HEK293 (cell line): Measurements from ENCODE around the gene SDS.
A peak's percentile ranks its signal among the peaks of the same experiment; 100 is the strongest.

Experiments used
- CTCF ChIA-PET: fragments of 350-600 bp; formaldehyde crosslinking; extraction: SDS; loops from one replicate; lab custom pipeline; 2021; ENCODE audit warnings: antibody characterized with exemption; lab: Yijun Ruan, JAX
- POLR2A ChIA-PET: fragments of 300-600 bp; formaldehyde crosslinking; extraction: SDS; loops from one replicate; lab custom pipeline; 2020; ENCODE audit warnings: antibody characterized with exemption, inconsistent platforms; lab: Yijun Ruan, JAX
- H3K27ac ChIP-seq: fragments of 200-500 bp; sonication (Bioruptor generic); 2 replicates; pipeline ENCODE4 v1.5.1; 2014; ENCODE audit warnings: low read depth, low read length, control low read depth, inconsistent platforms; ENCODE audit errors: extremely low read depth
- H3K36me3 ChIP-seq, 2 experiments: fragments of 200-500 bp in 1 of 2; sonication (Bioruptor generic) in 1 of 2; 1 replicate in 1 of 2; 2 replicates in 1 of 2; pipeline ENCODE4 v1.5.1; 2014 to 2017; ENCODE audit warnings: inconsistent platforms in 2 of 2, low read length in 2 of 2; ENCODE audit not compliant: control insufficient read depth in 2 of 2, insufficient read depth in 1 of 2
- H3K4me1 ChIP-seq: fragments of 200-500 bp; sonication (Bioruptor generic); 2 replicates; pipeline ENCODE4 v1.5.1; 2014; ENCODE audit warnings: mild to moderate bottlenecking, low read length, inconsistent platforms; ENCODE audit not compliant: control insufficient read depth, insufficient read depth
- H3K4me3 ChIP-seq: 2 replicates; pipeline ENCODE4 v1.5.1; 2011; ENCODE audit warnings: low read depth, mild to moderate bottlenecking, control low read depth, low read length, moderate library complexity
- H3K9me3 ChIP-seq: fragments of 200-500 bp; sonication (Bioruptor generic); 2 replicates; pipeline ENCODE4 v1.5.1; 2014; ENCODE audit warnings: low read depth, low read length, inconsistent platforms; ENCODE audit not compliant: control insufficient read depth, insufficient read depth
- EGR2 ChIP-seq: fragments of 450-650 bp; formaldehyde crosslinking; IDR thresholded peaks from 2 replicates; pipeline ENCODE4 v1.5.1; 2016; ENCODE audit warnings: low read depth, missing biosample characterization, missing genetic modification characterization
- MZF1 ChIP-seq: fragments of 450-650 bp; formaldehyde crosslinking; IDR thresholded peaks from 2 replicates; pipeline ENCODE4 v1.5.1; 2017; ENCODE audit warnings: missing biosample characterization, missing genetic modification characterization, borderline replicate concordance
- PRDM1 ChIP-seq: fragments of 450-650 bp; formaldehyde crosslinking; IDR thresholded peaks from 2 replicates; pipeline ENCODE4; 2016; ENCODE audit warnings: missing biosample characterization, missing genetic modification characterization
- YY1 ChIP-seq: fragments of 450-650 bp; formaldehyde crosslinking; IDR thresholded peaks from 2 replicates; pipeline ENCODE4 v1.5.1; 2018; ENCODE audit warnings: missing biosample characterization, missing genetic modification characterization
- ZFHX2 ChIP-seq: fragments of 450-650 bp; formaldehyde crosslinking; conservative IDR thresholded peaks from 2 replicates; pipeline ENCODE4 v1.5.1; 2016; ENCODE audit warnings: missing biosample characterization, missing genetic modification characterization
- ZNF366 ChIP-seq: fragments of 450-650 bp; formaldehyde crosslinking; conservative IDR thresholded peaks from 2 replicates; pipeline ENCODE4 v1.5.1; 2016; ENCODE audit warnings: missing biosample characterization, missing genetic modification characterization
- ZNF514 ChIP-seq: fragments of 450-650 bp; formaldehyde crosslinking; IDR thresholded peaks from 2 replicates; pipeline ENCODE4 v1.5.1; 2016; ENCODE audit warnings: missing biosample characterization, missing genetic modification characterization
- ZNF701 ChIP-seq: fragments of 450-650 bp; formaldehyde crosslinking; IDR thresholded peaks from 2 replicates; pipeline ENCODE4 v1.5.1; 2016; ENCODE audit warnings: missing biosample characterization, missing genetic modification characterization
- ZNF768 ChIP-seq: fragments of 450-650 bp; formaldehyde crosslinking; IDR thresholded peaks from 2 replicates; pipeline ENCODE4 v1.5.1; 2018; ENCODE audit warnings: missing biosample characterization, mild to moderate bottlenecking, missing genetic modification characterization
- TF ChIP-seq, protein P1 (sequence below): fragments of 450-650 bp; IDR thresholded peaks from 2 replicates; pipeline ENCODE4 v1.5.1; 2018; ENCODE audit warnings: missing biosample characterization, missing genetic modification characterization
- TF ChIP-seq, protein P2 (sequence below): fragments of 450-650 bp; formaldehyde crosslinking; IDR thresholded peaks from 2 replicates; pipeline ENCODE4 v1.5.1; 2016; ENCODE audit warnings: missing biosample characterization, missing genetic modification characterization

The SDS gene

DNA sequence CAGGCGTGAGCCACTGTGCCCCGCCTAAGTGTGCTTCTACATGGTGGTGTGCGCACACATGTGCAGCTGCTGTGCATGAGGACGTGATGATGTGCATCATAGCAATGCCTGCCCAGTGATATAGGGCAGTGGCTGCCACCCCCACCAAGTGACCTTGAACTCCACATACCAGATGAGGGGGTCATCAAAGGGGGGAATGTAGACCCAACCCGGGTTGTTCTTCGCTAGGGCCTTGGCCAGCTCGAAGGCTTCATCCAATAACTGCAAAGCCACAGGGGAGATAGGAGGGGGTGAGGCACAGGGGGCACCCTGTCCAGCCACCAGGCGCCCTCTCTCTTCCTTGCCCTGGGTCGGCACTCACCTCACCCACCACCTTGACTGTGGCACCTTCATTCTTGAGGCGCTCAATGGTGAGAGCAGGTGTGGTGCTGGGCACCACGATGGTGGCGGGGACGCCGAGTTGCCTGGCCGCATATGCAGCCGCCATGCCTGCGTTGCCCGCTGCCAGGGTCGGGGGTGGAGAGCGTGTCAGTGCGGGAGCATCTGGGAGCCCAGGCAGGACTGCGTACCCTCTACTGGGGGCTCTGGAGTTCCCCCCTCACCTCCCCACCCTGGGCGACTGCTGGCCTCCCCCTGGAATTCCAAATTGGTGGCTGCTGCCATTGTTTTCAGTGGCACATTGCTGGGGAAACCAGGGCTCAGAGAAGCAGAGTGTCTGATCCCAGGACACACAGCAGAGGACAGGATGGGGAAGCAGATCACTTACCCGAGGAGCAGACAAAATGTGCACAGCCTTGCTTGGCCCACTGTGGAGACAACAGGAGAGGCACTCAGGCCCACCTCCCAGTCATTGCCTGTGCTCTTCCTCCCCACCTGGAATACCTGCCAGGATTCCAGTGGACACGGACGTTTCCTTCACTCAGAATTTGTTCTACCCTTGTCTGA lies 5.1 kb downstream of the SDS start:
- no peaks in the 10 kb centered on the region for H3K9me3 ChIP-seq
- H3K4me3 ChIP-seq, result no peak overlapping the region
- H3K27ac ChIP-seq, result no peak overlapping the region
- no peak for TF ChIP-seq MZF1 (tag by site-specific recombination)
- TF ChIP-seq ZNF701, result peak; percentile 53; the same call in 1 of the 2 replicates
- 0 out of 2 replicates have a peak, but pooled peaks have one; percentile 9 for TF ChIP-seq ZNF768 (tag by site-specific recombination)
- ChIA-PET CTCF (interaction anchor here (0.7 to 1.2 kb wide), 3 partner anchors 9 to 27 kb away, joined by 3 read pairs; no protein-coding TSS in a partner anchor), POLR2A (no interaction called here)
- no peaks in the 10 kb centered on the region for H3K36me3 ChIP-seq
- no peaks in the 10 kb centered on the region for H3K4me1 ChIP-seq

DNA sequence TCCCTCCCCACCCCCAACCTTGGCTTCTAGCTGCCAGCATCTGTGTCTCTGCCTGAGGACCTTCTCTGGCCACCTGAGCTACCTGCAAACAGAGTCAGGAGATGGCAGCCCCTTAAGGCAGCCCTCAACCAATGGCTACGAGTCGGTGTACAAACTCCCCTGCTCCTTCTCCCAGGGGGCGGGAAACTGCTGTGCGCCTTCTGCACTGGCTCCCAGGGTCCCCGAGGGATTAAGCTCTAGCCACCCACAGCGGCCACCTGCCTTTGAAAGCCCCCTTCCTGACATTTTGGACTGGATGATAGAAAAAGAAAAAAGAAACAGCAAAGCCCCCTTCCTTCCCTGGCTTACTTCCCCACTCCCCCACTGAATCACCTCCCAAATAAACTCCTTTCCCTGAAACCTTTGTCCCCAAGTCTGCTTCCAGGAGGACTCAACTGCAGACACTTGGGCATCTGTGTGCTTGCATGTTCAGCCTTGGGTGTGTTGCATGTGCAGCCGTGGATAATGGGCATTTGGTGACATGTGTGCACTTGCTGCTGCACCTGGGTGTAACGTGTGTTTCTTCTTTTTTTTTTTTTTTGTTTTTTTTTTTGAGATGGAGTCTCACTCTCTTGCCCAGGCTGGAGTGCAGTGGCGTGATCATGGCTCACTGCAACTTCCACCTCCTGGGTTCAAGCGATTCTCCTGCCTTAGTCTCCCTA lies 6.0 kb downstream of the SDS start:
- Histone ChIP-seq H3K4me3 (no peak overlapping the region), H3K4me1 (no peaks in the 10 kb centered on the region), H3K9me3 (no peaks in the 10 kb centered on the region), H3K36me3 (no peaks in the 10 kb centered on the region), H3K27ac (no peak overlapping the region)
- ChIA-PET POLR2A (no interaction called here), CTCF (interaction anchor here (1.0 kb wide), 1 partner anchor 28 kb away, joined by 3 read pairs; no protein-coding TSS in a partner anchor)
- TF ChIP-seq, protein P1, sequence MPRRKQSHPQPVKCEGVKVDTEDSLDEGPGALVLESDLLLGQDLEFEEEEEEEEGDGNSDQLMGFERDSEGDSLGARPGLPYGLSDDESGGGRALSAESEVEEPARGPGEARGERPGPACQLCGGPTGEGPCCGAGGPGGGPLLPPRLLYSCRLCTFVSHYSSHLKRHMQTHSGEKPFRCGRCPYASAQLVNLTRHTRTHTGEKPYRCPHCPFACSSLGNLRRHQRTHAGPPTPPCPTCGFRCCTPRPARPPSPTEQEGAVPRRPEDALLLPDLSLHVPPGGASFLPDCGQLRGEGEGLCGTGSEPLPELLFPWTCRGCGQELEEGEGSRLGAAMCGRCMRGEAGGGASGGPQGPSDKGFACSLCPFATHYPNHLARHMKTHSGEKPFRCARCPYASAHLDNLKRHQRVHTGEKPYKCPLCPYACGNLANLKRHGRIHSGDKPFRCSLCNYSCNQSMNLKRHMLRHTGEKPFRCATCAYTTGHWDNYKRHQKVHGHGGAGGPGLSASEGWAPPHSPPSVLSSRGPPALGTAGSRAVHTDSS (tag by site-specific recombination), result no peak
- no peak for TF ChIP-seq ZNF514 (tag by site-specific recombination)

DNA sequence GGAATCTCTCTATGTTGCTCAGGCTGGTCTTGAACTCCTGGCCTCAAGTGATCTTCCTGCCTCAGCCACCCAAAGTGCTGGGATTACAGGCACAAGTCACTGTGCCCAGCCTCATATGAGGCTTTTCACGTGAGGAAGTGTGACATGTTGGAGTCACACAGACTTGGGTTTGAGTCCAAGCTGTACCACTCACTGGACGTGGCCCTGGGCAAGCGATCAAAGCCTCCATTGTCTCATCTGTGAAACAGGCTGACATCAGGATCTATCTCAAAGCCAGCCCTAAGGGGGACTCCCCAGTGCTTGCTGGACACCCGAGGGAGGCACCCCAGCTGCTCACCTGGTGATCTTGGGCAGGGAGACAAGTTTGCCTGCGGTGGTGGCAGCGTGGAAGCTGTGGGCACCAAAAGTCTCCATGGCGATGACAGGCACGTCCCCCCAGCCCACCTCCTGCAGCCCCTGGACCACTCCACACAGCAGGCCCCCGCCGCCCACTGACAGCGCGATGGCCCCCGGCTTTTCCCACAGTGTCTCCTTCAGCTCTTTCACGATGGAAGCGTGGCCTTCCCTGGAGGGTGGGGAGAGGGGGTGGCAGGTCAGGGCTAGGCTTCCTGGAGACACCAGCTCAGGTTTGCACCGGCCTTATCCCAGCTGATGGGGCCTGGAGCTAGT lies 6.7 kb downstream of the SDS start:
- H3K4me3 ChIP-seq, result no peak overlapping the region
- H3K36me3 ChIP-seq, result no peaks in the 10 kb centered on the region
- ChIA-PET CTCF (no interaction called here), POLR2A (no interaction called here)
- TF ChIP-seq, protein P2, sequence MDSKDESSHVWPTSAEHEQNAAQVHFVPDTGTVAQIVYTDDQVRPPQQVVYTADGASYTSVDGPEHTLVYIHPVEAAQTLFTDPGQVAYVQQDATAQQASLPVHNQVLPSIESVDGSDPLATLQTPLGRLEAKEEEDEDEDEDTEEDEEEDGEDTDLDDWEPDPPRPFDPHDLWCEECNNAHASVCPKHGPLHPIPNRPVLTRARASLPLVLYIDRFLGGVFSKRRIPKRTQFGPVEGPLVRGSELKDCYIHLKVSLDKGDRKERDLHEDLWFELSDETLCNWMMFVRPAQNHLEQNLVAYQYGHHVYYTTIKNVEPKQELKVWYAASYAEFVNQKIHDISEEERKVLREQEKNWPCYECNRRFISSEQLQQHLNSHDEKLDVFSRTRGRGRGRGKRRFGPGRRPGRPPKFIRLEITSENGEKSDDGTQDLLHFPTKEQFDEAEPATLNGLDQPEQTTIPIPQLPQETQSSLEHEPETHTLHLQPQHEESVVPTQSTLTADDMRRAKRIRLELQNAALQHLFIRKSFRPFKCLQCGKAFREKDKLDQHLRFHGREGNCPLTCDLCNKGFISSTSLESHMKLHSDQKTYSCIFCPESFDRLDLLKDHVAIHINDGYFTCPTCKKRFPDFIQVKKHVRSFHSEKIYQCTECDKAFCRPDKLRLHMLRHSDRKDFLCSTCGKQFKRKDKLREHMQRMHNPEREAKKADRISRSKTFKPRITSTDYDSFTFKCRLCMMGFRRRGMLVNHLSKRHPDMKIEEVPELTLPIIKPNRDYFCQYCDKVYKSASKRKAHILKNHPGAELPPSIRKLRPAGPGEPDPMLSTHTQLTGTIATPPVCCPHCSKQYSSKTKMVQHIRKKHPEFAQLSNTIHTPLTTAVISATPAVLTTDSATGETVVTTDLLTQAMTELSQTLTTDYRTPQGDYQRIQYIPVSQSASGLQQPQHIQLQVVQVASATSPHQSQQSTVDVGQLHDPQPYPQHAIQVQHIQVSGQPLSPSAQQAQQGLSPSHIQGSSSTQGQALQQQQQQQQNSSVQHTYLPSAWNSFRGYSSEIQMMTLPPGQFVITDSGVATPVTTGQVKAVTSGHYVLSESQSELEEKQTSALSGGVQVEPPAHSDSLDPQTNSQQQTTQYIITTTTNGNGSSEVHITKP, result no peak
- TF ChIP-seq ZFHX2 (tag by site-specific recombination) (peak; percentile 67; the same call in 1 of the 2 replicates), EGR2 (tag by site-specific recombination) (peak; percentile 77)
- H3K27ac ChIP-seq, result no peak overlapping the region
- H3K9me3 ChIP-seq, result no peaks in the 10 kb centered on the region
- no peaks in the 10 kb centered on the region for H3K4me1 ChIP-seq

DNA sequence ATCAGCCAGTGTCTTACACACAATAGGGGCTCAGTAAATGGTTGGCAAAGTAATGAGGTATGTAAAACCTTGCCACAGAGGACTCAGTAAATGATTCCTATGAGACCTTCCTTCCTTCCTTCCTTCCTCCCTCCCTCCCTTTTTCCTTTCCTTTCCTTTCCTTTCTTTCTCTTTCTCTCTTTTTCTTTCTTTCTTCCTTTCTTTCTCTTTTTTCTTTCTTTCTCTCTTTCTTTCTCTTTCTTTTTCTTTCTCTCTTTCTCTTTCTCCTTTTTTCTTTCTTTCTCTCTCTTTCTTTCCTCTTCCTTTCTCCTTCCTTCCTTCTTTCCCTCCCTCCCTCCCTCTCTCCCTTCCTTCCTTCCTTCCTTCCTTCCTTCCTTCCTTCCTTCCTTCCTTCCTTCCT lies 7.5 kb downstream of the SDS start:
- CTCF ChIA-PET, result no interaction called here

More for the DNA sequence above, 7.5 kb downstream of the SDS start:
- Histone ChIP-seq H3K4me1 (no peaks in the 10 kb centered on the region), H3K27ac (no peak overlapping the region), H3K4me3 (no peak overlapping the region), H3K9me3 (no peaks in the 10 kb centered on the region), H3K36me3 (peaks cover 0 to 1% of the 10 kb centered on the region in 2 experiments; a peak in 1 of 3 replicates)
- peak; percentile 98 for TF ChIP-seq PRDM1 (tag by site-specific recombination)
- TF ChIP-seq ZNF366 (tag by site-specific recombination), result peak; percentile 92
- TF ChIP-seq YY1 (tag by site-specific recombination), result no peak
- POLR2A ChIA-PET, result no interaction called here
